Neural progenitor cell (in vitro differentiated cells): ENCODE measurements around the gene KDM6A.

ENCODE experiments used
- CTCF ChIP-seq: fragments of 200-600 bp; sonication (generic); IDR thresholded peaks from 2 replicates; pipeline ENCODE4 v1.5.1; 2017; ENCODE audit warnings: antibody characterized with exemption, mild to moderate bottlenecking
- EZH2 ChIP-seq: fragments of 200-600 bp; sonication (generic); IDR thresholded peaks from 2 replicates; pipeline ENCODE4 v1.6.1; 2017; ENCODE audit warnings: antibody characterized with exemption, mild to moderate bottlenecking, moderate library complexity

- TF ChIP-seq CTCF = no peak
- TF ChIP-seq EZH2 = no peak
Observed at GRCh38 chrX:44872821-44873414, at the start of gene KDM6A.
